Testis (tissue), 2 donors: ENCODE results near the gene ORM1.

Source experiments
- CTCF ChIP-seq, 3 experiments: fragments of 450-650 bp in 2 of 3; fragments of 200-600 bp in 1 of 3; sonication (generic) in 1 of 3; IDR thresholded peaks; one replicate each; pipeline ENCODE4 v1.5.1; 2016 to 2019; ENCODE audit warnings: antibody characterized with exemption in 3 of 3, mild to moderate bottlenecking in 2 of 3, moderate library complexity in 1 of 3
- POLR2A ChIP-seq: fragments of 450-650 bp; IDR thresholded peaks from one replicate; pipeline ENCODE4 v1.6.1; 2017; ENCODE audit warnings: antibody characterized with exemption, mild to moderate bottlenecking, moderate library complexity

DNA sequence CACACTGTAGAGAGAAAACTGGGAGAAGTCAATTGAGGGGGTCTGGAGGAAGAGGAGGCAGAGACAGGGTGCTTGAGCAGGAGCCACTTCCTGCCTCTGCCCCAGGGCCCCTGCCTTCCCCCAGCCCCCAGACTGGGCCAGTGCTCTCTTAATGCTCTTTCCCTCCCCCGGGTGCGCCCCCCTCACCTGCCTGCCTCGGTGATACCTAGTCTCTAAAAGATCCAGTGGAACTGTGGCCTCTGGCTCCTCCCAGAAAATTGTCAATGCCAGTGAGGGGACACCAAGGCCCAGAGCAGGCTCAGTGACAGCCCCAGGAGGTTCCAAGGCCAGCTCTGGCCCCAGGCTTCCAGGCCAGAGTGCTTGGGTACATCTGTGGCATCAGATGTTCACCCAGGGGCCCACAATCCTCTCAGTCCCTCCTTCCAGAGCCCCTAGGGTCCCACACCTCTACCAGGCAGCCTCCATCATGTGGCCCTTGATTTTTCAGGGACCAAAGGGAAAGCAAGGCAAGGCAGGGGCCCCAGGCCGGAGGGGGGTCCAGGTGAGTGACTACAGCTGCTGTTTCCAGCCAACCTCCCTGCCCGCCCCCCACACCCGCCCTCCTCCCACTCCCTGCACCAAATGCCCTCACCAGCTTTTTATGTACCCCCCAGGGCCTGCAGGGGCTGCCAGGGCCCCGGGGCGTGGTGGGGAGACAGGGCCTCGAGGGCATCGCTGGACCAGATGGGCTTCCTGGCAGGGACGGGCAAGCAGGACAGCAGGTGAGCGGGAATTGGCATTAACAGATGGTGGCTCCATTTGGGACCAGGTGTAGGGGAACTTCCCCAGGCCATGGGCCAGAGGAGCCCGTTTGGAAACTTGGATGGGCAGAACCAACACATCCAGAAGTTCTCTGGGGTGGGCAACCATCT lies 33.1 kb upstream of the ORM1 start:
- no peak for TF ChIP-seq CTCF (IDR thresholded peaks at IDR 0.05)
- TF ChIP-seq POLR2A: no peak
